H9 (cell line): ENCODE measurements around the gene GALNT12. TPM values are rescaled to one million over a fixed set of nuclear protein-coding genes. Genes with fewer than 3 reads are reported as not detected.

Experiments used
- DNase-seq: peaks from one replicate; pipeline ENCODE4 v3.0.0-alpha.2; 2017
- H2AFZ ChIP-seq: one replicate; pipeline ENCODE4 v1.6.1; 2013; ENCODE audit warnings: mild to moderate bottlenecking, low read length, control low read depth, moderate library complexity
- H2AK5ac ChIP-seq: 2 replicates; pipeline ENCODE4 v1.6.1; 2013; ENCODE audit warnings: low read length, control low read depth, mixed read lengths; ENCODE audit not compliant: insufficient read length
- H2BK120ac ChIP-seq: one replicate; pipeline ENCODE4 v1.6.1; 2013; ENCODE audit warnings: low read depth, mild to moderate bottlenecking, low read length, control low read depth, inconsistent platforms; ENCODE audit not compliant: poor library complexity, severe bottlenecking
- H2BK12ac ChIP-seq: 2 replicates; pipeline ENCODE4 v1.6.1; 2013; ENCODE audit warnings: low read length, control low read depth, mixed read lengths, low read depth; ENCODE audit not compliant: insufficient read length
- H2BK15ac ChIP-seq: 2 replicates; pipeline ENCODE4 v1.6.1; 2013; ENCODE audit warnings: low read depth, low read length, control low read depth
- H2BK20ac ChIP-seq: one replicate; pipeline ENCODE4 v1.6.1; 2013; ENCODE audit warnings: low read depth, mild to moderate bottlenecking, low read length, control low read depth, inconsistent platforms; ENCODE audit not compliant: poor library complexity, severe bottlenecking
- H2BK5ac ChIP-seq: 2 replicates; pipeline ENCODE4 v1.6.1; 2013; ENCODE audit warnings: low read length, control low read depth, mixed read lengths; ENCODE audit not compliant: insufficient read length
- H3K14ac ChIP-seq: 2 replicates; pipeline ENCODE4 v1.6.1; 2013; ENCODE audit warnings: low read length, control low read depth; ENCODE audit not compliant: insufficient read depth
- H3K18ac ChIP-seq: 2 replicates; pipeline ENCODE4 v1.6.1; 2013; ENCODE audit warnings: low read depth, mild to moderate bottlenecking, mixed read lengths, low read length, control low read depth; ENCODE audit not compliant: insufficient read length
- H3K23ac ChIP-seq: 2 replicates; pipeline ENCODE4 v1.6.1; 2013; ENCODE audit warnings: low read length, control low read depth, mixed read lengths, low read depth; ENCODE audit not compliant: insufficient read length
- H3K23me2 ChIP-seq: 2 replicates; pipeline ENCODE4 v1.6.1; 2013; ENCODE audit warnings: low read depth, mild to moderate bottlenecking, mixed read lengths, low read length, control low read depth; ENCODE audit not compliant: insufficient read length, poor library complexity, severe bottlenecking
- H3K27ac ChIP-seq: 2 replicates; pipeline ENCODE4 v1.5.1; 2013; ENCODE audit warnings: low read length, control low read depth, mixed read lengths, low read depth; ENCODE audit not compliant: insufficient read length
- H3K27me3 ChIP-seq: 2 replicates; pipeline ENCODE4 v1.6.1; 2013; ENCODE audit warnings: low read length, control low read depth, inconsistent platforms; ENCODE audit not compliant: insufficient read depth
- H3K4ac ChIP-seq: 2 replicates; pipeline ENCODE4 v1.6.1; 2013; ENCODE audit warnings: low read depth, mild to moderate bottlenecking, control low read depth, inconsistent platforms, low read length, moderate library complexity
- H3K4me1 ChIP-seq: 2 replicates; pipeline ENCODE4 v1.6.1; 2013; ENCODE audit warnings: low read length, control low read depth, inconsistent platforms; ENCODE audit not compliant: insufficient read depth
- H3K4me2 ChIP-seq: 2 replicates; pipeline ENCODE4 v1.6.1; 2013; ENCODE audit warnings: low read length, control low read depth, mixed read lengths; ENCODE audit not compliant: insufficient read length, insufficient read depth
- H3K56ac ChIP-seq: 2 replicates; pipeline ENCODE4 v1.6.1; 2013; ENCODE audit warnings: low read depth, mild to moderate bottlenecking, mixed read lengths, low read length, control low read depth; ENCODE audit not compliant: insufficient read length
- H3K79me1 ChIP-seq: 2 replicates; pipeline ENCODE4 v1.6.1; 2013; ENCODE audit warnings: low read depth, mild to moderate bottlenecking, moderate library complexity, low read length, control low read depth, inconsistent platforms; ENCODE audit not compliant: insufficient read depth, poor library complexity, severe bottlenecking
- H3K79me2 ChIP-seq: 2 replicates; pipeline ENCODE4 v1.6.1; 2013; ENCODE audit warnings: low read length, control low read depth, inconsistent platforms; ENCODE audit not compliant: insufficient read depth
- H3K9ac ChIP-seq: 2 replicates; pipeline ENCODE4 v1.6.1; 2013; ENCODE audit warnings: low read length, control low read depth, mixed read lengths; ENCODE audit not compliant: insufficient read length; ENCODE audit errors: extremely low read depth
- H3K9me3 ChIP-seq: one replicate; pipeline ENCODE4 v1.6.1; 2013; ENCODE audit warnings: low read depth, low read length, inconsistent platforms; ENCODE audit not compliant: control insufficient read depth
- H3T11ph ChIP-seq: one replicate; pipeline ENCODE4 v1.6.1; 2013; ENCODE audit warnings: mild to moderate bottlenecking, low read length, control low read depth, inconsistent platforms
- H4K20me1 ChIP-seq: one replicate; pipeline ENCODE4 v1.6.1; 2013; ENCODE audit not compliant: control insufficient read depth, insufficient read length, insufficient read depth
- H4K5ac ChIP-seq: 2 replicates; pipeline ENCODE4 v1.6.1; 2013; ENCODE audit warnings: low read depth, mild to moderate bottlenecking, mixed read lengths, low read length, control low read depth; ENCODE audit not compliant: insufficient read length
- H4K8ac ChIP-seq: replicated peaks from 2 replicates; pipeline ENCODE4 v1.6.1; 2013; ENCODE audit warnings: low read length, control low read depth, mixed read lengths, low read depth; ENCODE audit not compliant: insufficient read length
- H4K91ac ChIP-seq: 2 replicates; pipeline ENCODE4 v1.6.1; 2013; ENCODE audit warnings: low read depth, mild to moderate bottlenecking, moderate library complexity, mixed read lengths, low read length, control low read depth; ENCODE audit not compliant: insufficient read length
- H3K27ac Mint-ChIP-seq, 3 experiments: 2 replicates in 2 of 3; 3 replicates in 1 of 3; pipeline ENCODE4 v1.8.0; 2020 to 2021; ENCODE audit warnings: mixed read lengths in 3 of 3, mild to moderate bottlenecking in 1 of 3, moderate library complexity in 1 of 3
- H3K27me3 Mint-ChIP-seq: 2 replicates; pipeline ENCODE4 v1.8.0; 2021; ENCODE audit warnings: low read depth, mild to moderate bottlenecking, moderate library complexity, mixed read lengths
- H3K36me3 Mint-ChIP-seq, 3 experiments: 2 replicates in 2 of 3; 3 replicates in 1 of 3; pipeline ENCODE4 v1.8.0; 2020 to 2021; ENCODE audit warnings: low read depth in 3 of 3, mixed read lengths in 3 of 3; ENCODE audit not compliant: insufficient read depth in 1 of 3
- H3K4me1 Mint-ChIP-seq, 2 experiments: 2 replicates each; pipeline ENCODE4 v1.8.0; 2020; ENCODE audit warnings: mixed read lengths in 2 of 2
- H3K4me3 Mint-ChIP-seq, 2 experiments: 2 replicates in 1 of 2; 3 replicates in 1 of 2; pipeline ENCODE4 v1.8.0; 2020 to 2021; ENCODE audit warnings: mild to moderate bottlenecking in 2 of 2, mixed read lengths in 2 of 2, moderate library complexity in 1 of 2
- H3K9me3 Mint-ChIP-seq, 2 experiments: 2 replicates in 1 of 2; 3 replicates in 1 of 2; pipeline ENCODE4 v1.8.0; 2020; ENCODE audit warnings: mild to moderate bottlenecking in 2 of 2, mixed read lengths in 2 of 2, moderate library complexity in 1 of 2
- WGBS: extraction: QIAGEN DNeasy Blood & Tissue Kit; methylation state at CpG from one replicate; pipeline ENCODE4 v1.1.7; 2013; ENCODE audit warnings: missing lambda C conversion rate, low lambda C conversion rate, mixed read lengths; ENCODE audit not compliant: insufficient read length; ENCODE audit errors: extremely low coverage; 5-methylcytosine and 5-hydroxymethylcytosine counted together
- total RNA-seq: library from RNA; stranded (reverse); gene quantifications from 2 replicates; pipeline ENCODE4 v1.2.1, GENCODE V29; 2021
- TF ChIP-seq, protein P1 (sequence below): fragments of 200-600 bp; sonication (generic); conservative IDR thresholded peaks from 3 replicates; pipeline ENCODE4 v1.8.0; 2021; ENCODE audit warnings: antibody characterized with exemption, mild to moderate bottlenecking

Gene GALNT12
- total RNA-seq, 1 experiment from 2014 or later = 18.0 TPM

DNA sequence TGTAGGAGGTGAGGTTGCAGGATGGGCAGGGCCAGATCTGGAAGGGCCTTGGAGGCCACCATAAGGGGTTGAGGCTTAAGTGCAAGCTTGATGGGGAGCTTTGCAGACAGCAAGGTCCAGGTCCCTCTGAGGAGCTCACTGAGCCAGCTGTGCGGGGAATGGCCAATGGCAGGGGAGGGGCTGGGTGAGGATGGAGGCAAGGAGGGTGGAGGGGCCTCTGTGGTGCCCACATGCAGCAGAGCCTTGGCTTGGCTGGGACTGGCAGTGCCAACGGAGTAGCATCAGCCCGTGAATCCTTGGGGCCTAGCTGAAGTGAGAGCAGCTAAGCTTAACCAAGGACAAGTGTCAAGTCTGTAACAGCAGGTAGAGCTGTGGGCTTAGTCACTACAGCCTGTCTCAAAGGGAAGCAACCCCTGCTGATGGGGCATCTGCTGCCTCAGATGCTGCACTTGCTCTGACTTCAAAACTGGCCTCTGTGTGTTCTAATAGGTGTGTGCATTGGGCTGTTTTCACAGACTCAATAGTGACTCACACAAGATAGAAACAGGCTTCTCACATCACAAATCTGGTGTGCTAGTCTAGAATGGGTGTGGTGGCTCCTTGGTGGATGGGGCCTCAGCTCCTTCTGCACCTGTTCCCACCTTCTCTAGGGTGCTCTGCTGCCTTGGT is 16.3 kb downstream of the GALNT12 start:
- Histone ChIP-seq H2BK12ac (no peak overlapping the region), H3K4me2 (no peak overlapping the region), H3K9me3 (no peaks in the 10 kb centered on the region), H3K79me1 (no peaks in the 10 kb centered on the region), H3T11ph (no peak overlapping the region), H2BK120ac (no peak overlapping the region), H2BK20ac (no peak overlapping the region), H3K9ac (no peak overlapping the region), H2BK5ac (no peak overlapping the region), H2BK15ac (no peak overlapping the region), H3K14ac (no peak overlapping the region), H3K4ac (no peak overlapping the region), H3K27me3 (no peaks in the 10 kb centered on the region), H3K27ac (no peak overlapping the region), H3K23ac (no peak overlapping the region), H2AFZ (no peak overlapping the region), H3K79me2 (no peaks in the 10 kb centered on the region), H4K5ac (no peak overlapping the region), H4K20me1 (no peaks in the 10 kb centered on the region), H2AK5ac (no peak overlapping the region), H3K23me2 (no peaks in the 10 kb centered on the region), H4K91ac (no peak overlapping the region), H3K56ac (no peak overlapping the region), H3K4me1 (no peaks in the 10 kb centered on the region), H4K8ac (no peak overlapping the region), H3K18ac (no peak overlapping the region)
- Mint-ChIP-seq H3K4me3 (no peak overlapping the region), H3K9me3 (no peaks in the 10 kb centered on the region; a peak in 3 of 5 replicates), H3K27ac (peak overlapping the region in 1 of 3 experiments; percentile 68; a peak in 1 of 7 replicates), H3K36me3 (peaks cover 6 to 37% (median 30%) of the 10 kb centered on the region in 3 experiments; a peak in 6 of 7 replicates), H3K27me3 (peaks cover 2% of the 10 kb centered on the region; the same call in 1 of the 2 replicates), H3K4me1 (0 out of 4 replicates have a peak, but pooled peaks cover 0 to 3% of the 10 kb centered on the region in 2 experiments)
- no CpG with 5 or more reads among the region's 3 CpGs for WGBS
- TF ChIP-seq, protein P1, sequence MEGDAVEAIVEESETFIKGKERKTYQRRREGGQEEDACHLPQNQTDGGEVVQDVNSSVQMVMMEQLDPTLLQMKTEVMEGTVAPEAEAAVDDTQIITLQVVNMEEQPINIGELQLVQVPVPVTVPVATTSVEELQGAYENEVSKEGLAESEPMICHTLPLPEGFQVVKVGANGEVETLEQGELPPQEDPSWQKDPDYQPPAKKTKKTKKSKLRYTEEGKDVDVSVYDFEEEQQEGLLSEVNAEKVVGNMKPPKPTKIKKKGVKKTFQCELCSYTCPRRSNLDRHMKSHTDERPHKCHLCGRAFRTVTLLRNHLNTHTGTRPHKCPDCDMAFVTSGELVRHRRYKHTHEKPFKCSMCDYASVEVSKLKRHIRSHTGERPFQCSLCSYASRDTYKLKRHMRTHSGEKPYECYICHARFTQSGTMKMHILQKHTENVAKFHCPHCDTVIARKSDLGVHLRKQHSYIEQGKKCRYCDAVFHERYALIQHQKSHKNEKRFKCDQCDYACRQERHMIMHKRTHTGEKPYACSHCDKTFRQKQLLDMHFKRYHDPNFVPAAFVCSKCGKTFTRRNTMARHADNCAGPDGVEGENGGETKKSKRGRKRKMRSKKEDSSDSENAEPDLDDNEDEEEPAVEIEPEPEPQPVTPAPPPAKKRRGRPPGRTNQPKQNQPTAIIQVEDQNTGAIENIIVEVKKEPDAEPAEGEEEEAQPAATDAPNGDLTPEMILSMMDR = no peak
- no peak for DNase-seq
